ENCODE measurements around the gene ADIPOR2.
A peak's percentile ranks its signal among the peaks of the same experiment; 100 is the strongest.

The ADIPOR2 gene

DNA sequence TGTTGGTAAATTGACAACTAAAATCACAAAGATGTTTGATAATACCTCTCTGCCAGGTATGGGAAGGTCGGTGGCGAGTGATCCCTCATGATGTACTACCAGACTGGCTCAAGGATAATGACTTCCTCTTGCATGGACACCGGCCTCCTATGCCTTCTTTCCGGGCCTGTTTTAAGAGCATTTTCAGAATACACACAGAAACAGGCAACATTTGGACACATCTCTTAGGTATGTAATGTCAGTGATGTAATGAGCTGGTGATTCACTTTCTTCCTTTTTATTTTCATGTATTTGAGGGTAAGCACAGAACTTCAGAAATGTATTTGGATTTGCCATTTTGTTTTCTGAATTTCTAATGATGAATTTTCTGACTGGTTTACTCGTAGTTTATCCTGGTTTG lies 86.9 kb downstream of the ADIPOR2 start:
- DNase-seq, result no peak

DNA sequence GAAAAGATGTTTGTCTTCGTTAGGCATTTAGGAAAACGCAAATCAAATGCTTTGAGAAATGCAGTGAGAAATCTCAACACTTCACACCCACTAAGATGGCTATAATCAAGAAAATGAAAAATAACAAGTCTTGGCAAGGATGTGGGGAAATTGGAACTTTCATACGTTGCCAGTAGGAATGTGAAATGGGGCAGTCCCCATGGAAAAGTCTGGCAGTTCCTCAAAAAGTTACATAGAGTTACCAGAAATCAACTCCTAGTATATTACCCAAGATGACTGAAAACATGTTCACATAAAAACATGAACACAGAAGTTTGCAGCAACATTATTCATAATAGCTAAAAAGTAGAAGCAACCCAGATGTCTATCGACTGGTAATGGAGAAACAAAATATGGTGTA lies 88.0 kb downstream of the ADIPOR2 start:
- no peak for DNase-seq

DNA sequence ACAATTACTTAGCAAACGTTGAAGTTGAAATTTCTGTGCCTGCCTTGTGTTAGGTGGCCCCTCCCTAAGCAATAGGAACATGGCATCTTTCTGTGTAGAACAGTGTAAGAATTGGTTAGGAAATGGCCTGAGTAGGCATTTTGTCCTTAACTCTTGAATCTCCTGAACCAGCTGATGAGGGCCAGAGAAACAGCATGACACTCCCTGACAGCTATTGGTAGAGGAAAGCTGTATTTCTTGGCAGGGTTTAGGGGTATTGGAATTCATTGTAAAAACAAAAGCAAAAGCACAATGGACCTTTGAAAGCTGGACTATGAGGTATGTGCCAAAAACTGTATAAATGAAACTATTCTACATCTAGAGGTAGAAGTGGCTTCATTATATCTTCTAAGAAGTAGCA lies 88.9 kb downstream of the ADIPOR2 start:
- no peak for DNase-seq

DNA sequence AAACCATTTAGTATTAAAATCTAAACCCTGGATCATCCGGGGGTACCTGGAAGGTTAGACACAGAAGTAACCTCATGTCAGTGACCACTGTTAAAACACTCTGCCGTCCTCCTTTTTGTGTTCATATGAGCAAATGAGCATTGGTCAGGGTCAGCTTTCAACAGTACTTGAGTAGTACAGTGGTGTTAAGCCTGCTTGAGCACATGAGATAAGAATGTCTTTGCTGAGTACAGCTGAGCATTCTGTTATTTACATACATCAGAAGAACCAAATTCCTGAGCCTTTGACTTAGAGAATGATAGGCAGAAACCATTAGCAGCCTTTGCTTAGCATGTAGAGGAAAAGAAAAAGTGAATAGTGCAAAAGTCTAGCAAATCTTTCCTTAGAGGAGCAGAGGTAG lies 90.9 kb downstream of the ADIPOR2 start:
- no peak for DNase-seq

DNA sequence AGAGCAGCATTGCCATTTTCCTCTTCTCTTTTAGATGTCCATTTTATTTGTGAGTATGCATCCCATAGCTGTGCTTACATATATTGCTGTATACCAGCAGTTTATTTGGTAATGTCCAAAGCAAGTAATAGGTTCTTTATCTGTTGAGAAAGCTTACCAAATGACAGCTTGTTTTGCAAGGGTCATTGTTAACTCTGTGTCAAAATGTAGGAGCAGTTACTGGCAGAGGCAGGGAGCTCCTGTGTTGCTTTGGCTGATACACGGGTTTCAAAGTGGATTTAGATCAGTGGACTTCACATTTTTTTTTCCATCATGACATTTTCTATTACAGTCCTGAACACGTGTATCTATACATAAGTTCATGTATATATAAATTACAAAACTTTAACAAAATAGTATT lies 91.3 kb downstream of the ADIPOR2 start:
- no peak for DNase-seq

DNA sequence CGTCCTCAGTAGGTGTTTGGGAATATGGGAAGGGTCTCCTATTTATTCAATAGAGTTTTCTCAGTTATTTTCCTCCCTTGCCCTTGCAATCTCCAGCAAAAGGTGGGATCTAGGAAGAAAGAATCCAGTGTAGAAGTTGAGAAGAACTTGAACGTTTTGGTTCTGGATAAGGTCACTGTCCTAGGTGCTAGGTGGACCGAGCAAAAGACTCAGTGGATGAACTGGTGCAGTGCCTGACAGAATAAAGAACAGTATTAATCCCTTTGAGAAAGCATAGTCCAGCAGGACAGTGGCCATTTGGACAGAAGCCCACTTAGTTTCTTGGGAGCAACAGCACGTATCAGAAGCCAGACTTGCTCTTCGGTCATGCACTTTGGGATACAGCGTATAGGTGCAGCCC lies 96.8 kb downstream of the ADIPOR2 start:
- no peak for DNase-seq

DNA sequence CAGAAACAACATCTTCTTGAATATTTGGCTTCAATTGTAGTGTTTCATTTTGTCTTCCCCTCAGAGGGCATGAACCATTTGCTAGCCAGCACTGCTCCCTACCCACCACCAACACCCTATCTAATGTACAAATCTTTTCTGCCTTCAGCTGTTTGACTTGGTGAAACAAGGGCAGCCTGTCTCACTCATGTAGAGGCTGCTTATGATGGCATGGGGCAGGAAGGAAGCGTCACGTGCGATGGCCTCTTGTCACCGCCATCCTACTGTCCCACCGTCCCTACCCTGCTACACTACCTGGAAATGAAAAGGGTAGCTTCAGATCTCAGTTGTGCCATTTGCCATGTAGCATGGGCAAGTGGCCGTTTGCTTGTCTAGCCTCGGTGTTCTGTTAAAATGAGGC lies 99.6 kb downstream of the ADIPOR2 start:
- DNase-seq, result no peak

DNA sequence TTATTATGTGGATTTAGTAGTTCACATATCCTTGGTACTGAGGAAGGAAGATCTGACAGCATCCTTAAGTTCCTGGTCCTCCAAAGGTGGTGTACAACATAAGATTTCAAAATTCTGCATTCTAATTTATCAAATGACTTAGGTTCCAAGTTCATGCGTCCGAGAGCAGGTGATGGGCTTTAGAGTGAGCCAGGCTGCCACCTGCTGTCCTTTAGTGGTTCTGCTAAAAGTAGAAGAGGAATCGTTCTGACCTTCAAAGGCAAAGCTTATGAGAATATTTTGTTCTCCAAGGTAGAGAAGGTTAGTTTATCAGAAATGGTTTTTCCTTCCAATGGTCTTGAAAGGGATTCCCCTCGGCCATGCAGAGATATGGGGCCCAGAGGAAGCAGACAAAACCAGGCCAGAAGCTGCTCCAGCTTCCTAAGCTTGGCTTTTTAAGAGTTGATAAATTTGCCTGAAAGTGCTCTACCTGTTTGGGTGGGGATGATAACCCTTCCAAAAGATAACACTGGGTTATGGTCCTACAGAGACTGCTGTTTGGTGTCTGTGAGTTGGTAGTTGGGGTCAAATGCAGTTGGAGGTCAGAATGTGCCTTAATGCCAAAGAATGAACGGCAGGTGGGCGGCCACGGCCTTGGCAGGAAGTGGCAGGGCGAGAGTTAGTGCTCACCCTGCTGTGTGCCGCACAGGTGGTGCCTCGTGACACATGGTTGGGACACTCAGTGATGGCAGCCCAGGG lies 100.4 kb downstream of the ADIPOR2 start:
- DNase-seq, result no peak

DNA sequence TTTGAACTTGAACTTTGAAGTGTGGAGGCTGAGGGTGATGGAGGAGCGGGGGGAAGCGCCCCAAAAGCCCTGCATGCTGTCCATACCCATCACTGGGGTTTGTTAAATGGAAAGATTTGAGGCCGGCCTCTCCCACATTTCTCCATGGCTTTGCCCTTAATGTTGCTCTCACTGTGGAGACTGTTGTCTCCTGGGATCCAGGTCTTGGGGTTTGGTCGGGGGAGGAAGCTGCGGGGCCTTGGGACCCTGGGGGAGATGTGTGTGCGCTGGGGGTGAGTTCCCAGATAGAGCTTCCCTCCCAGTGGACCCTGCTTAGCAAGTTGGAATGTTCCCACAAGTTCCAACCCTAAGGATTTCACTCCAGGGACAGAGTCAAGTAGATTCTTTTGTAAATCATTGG lies 101.5 kb downstream of the ADIPOR2 start:
- no peak for DNase-seq

DNA sequence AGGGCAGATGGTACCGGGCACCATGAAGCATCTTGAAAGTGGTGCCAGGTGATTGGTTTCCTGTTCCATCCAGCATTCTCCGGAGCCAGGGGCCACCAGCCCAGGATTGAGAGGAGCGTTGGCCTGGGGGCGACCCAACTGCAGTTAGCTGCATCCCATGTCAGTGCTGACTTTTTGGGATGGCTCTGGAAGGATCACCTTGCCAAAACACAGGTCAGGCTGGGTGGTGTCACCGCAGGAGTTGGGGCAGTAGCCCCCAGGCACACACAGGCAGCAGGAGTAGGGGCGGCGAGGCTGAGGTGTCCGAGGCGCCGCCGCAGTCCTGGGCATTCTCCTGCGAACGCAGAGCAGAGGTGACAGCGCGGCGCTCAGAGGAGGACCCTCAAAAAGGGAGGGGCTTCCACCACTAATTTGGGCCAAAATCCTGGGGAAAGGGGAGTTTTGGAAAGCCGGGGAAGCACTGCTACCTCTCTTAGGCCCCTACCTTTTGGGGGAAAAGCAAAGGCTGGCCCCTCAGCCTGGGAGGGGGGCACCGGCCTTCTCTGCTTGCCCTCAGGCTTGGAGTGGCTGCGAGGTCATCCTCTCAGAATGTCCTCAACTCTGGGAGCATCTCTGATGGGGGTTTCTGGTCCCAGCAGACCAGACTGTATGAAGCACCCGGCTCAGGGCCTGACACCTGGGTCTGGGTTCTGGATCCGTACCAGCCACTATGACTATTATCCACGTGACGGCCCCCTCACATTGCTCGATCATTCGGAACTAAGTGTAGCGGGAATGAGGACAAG lies 102.7 kb downstream of the ADIPOR2 start:
- DNase-seq, result no peak

DNA sequence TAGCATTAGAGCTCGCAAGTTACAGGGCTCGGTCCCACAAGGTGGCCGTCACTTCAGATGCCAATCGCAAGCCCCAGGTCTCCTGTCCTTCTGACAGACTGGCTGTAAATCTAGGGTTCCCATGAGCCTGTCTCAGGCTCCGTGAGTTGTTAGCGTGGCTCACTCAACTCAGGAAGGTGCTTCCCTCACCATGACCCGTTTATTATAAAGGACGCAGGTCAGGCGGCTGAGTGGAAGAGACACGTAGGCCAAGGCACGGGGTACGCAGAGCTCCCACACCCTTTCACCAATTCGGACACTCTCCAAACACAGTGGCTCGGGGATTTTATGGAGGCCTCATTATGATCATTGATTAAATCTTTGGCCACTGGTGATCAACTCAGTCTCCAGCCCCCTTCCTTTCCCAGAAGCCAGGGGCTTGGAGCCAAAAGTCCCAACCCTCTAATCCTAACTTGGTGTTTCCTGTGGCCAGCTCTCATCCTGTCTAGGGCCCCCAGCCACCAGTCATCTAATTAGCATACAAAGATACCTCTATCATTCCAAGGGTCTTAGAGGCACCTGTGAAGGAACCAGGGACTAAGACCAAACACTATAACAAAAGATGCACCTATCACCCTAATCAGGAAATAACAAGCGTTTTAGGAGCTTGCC lies 103.7 kb downstream of the ADIPOR2 start:
- no peak for DNase-seq

DNA sequence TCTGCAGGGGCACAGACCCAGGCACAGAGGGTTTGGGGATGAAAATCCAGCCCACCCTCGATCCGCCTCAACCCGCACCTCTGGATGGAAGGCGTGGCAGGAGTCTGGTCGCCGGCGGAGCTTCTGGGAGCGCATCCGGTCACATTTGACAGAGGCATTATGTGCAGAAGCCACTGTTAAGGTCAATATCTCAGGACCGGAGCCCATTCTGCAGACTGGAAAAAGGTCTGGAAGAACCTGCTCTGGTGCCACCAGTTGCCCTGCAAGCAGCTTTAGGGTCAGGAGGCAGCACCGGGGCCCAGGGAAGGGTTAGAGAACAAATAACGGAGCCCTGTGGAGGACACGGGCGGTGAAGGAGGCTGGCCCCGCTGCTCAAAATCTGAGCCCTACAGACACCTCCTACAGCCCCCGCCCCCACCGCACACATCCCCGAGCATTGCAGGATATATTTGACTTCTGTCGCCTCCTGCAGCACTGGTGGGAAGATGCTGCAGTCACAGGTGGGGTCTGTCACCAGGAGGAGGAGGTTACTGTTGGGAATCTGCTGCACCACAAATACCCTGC lies 104.4 kb downstream of the ADIPOR2 start:
- no peak for DNase-seq

DNA sequence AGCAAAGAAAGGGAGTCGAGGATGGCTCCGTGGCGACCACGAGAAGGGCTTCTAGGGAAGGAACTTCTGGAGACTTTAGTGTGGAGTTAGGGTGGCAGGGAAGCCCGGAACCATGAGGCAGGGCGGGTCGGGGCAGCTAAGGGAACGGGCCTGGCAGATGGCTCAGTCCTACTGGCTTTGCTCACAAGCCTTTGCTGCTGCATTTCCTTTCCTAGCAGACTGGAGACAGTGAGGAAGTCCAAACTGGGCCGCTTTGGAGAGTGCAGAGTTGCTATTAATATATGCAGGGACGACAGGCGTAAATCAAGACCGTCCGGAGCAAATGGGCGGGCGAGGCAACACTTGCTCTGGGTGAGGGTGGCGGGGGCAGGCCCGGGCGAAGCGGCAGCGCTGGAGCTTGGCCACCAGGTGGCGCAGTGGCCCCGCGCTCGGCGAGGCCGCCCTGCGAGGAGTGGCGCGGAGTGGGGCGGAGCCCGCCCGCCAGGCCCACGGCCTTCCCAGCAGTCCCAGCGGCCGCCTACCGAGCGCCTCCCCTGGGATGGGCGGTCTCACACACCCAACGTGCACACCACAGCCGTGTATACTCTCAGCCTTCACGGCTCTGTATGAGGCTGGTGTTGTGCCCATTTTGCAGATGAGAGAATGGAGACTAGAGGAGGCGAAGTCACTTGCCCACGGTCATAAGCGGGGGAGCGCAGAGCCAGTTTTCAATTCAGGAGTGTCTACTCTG lies 105.1 kb downstream of the ADIPOR2 start:
- peak; percentile 89 for DNase-seq

DNA sequence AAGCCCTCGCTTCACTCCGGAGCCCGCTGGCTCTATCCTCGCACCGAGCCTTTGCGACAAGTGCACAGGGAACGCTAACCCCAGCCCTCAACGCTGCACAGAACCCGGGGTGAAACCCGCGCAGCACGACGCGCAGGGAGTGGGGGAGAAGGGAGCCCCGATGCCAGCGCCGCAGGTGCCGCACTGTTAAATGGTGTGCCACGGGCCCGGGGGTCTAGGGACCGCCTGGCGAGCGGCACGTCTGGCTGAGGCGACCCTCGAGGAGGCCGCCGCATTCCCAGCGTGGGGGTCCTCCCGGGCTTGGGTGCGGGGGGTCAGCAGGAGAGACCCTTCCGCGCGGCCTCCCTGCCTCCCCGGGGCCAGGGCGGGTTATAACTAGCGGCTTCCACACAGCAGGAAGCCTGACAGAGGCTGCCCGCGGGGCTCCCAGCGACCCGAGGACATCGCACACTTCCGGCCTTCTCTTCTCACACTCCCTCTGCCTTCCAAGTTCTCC lies 105.7 kb downstream of the ADIPOR2 start:
- DNase-seq, result no peak

DNA sequence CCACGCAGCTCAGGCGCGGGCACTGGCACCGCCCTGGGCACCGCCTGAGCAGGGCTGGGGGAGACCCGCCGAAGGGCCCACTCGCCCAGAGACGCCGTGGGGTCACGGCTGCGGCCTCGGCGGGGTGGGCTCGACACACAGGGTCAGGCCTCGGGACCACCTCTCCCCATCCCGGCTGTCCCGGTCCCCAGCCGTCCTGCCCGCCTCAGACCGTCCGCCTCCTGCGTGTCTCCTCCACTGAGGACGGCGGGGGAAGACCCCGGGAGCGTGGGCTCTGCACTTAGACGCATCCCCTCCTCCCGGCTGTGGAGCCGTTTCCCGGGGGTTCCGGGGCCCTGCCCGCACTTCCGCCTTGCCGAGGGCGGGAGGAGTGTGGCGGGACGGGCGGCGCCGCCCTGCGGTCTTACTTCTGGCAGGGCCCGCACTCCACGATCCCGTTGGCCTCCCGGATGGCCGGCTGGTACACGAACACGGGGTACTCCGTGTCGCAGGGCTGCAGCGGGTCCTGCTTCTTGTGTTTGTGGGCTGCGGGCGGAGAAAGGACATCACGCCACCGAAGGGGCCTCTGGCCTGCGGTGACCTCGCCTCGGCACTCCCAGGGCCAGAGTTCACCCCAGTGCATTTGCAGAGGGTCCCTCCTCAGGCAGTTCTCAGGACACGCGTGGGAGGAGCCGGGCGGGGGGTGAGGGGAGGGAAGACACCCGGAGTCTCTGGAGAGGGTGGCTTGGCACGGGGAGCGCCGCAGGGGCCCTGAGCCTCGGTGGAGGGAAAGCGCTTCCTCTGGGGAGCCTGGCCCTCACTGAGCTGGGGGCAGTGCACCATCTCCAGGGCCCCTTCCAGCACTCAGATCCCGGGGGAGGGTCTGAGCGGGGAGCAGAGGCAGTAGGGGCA lies 106.4 kb downstream of the ADIPOR2 start:
- no peak for DNase-seq

DNA sequence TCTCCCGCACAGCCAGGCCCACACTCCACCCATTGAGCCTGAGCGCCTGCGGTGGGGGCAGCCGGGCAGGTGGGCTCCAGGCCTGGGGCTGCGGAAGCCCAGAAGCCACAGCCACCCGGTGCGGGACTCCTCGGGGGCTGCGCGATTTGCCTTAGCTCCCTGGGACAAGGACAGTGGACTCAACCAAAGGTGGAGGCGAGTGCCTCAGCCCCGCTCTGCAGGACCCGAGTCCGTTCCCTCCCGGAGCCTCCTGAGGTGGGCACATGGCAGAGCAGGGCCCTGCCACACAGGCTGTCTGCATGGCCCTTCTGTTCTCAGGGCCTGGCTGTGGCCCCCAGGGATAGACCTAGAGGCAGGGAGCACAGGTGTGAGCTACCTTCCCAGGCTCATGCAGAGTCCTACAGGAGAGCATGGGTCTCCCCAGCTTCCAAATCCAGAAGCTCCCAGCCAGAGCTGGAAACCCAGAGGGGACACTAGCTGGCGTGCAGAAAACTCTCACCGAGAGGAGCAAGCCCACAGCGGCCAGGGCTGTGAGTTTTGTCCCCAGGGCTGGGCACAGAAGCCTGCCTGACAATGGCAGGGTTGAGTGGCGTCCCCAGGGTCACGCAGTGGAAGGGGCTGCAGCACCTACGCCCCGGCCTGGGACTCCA lies 107.2 kb downstream of the ADIPOR2 start:
- no peak for DNase-seq

DNA sequence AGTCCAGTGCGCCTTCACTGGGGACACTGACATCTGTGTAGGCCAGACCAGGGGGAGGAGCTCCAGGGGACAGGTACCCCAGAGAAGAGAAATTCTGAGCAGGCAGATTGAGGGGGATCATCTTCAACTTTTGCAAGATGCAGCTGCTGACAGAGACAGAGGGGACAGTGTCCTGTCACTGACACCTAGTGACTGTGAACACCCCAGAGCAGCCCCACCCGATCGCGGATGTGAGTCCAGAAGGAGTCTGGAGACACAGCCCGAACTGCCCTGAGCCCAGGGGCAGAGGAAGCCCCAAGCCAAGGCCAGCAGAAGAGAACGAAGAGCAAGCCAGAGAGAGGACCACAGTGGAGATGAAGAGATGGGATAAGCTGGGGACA lies 107.8 kb downstream of the ADIPOR2 start:
- no peak for DNase-seq

DNA sequence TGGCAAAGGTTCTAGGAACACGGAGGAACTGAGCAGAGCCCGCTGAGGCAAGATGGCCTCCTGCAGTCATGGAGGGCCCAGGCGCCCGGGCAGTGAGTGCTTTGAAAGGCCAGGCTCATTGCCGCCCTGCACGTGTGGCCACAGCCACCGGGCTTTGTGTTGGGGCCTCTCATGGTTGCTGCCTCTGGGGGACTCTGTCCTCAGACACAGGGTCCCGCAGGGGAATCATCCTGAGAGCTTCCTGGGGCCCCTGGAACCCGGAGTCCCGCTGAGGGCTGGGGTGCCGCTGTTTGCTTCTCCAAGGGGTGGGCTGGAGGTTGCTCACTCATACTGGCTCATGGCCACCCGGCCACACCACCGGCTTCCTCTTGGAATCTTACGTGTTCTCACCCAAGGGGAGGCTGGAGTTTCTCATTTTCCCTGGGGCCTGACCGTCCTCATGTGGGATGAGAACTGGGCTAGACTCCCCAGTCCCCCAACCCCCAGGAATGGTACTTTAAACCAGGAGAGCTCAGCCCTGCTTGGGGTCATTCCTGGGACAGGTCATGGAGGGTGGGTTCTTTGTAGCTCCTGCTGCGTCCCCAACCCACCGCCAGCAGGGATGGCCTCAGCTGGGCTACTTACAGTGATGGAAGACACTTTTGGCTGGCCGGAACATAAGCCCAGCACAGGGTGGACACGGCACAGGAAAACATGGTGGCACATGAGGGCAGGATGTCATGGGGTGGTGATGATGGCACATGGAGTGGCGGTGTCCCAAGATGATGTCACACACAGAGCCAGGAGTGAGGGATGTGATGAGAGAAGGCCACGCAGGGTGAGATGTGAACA lies 108.4 kb downstream of the ADIPOR2 start:
- DNase-seq, result no peak

DNA sequence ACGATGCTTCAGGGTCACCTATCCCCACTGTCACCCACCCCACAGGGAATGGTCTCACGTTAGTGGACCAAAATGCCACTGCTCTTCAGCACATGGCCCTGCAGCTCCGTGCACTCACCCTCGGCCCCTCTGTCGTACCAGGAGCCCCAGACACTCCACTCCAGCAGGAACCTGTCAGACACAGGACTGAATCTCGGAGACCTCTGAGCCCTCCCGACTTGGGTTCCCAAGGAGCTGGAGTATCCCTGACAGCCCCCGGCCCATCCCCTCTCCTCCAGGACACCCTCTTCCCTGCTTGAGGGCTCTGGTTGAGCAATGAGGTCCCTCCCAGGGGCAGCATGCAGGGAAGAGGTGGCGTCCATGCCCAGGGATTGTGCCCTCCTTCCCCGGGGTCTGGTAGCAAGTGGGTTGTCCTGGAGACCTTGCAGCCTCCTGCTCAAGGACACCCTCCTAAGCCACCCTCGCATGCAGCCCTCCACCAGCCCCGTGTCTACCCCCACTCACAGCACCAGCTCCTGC lies 109.1 kb downstream of the ADIPOR2 start:
- no peak for DNase-seq

Measured in 8988T (cell line).